Upper lobe of left lung (tissue), 6 donors: Measurements from ENCODE around the gene UNC79. TPM values are rescaled to one million over a fixed set of nuclear protein-coding genes. Genes with fewer than 3 reads are reported as not detected.
A peak's percentile ranks its signal among the peaks of the same experiment; 100 is the strongest.

Experiments used
- ATAC-seq, 2 donors: fragments of 200-7000 bp; cut with Tn5 transposase; one replicate each; pipeline ENCODE4 v1.9.1; 2022; ENCODE audit warnings: mild to moderate bottlenecking in 2 of 2, moderate library complexity in 2 of 2; ENCODE audit not compliant: low FRiP score in 2 of 2
- DNase-seq, 2 donors: peaks; one replicate each; pipeline ENCODE4 v3.0.0-alpha.2; 2019 to 2020
- H3K27ac ChIP-seq, 4 donors: fragments of 200-600 bp; sonication (generic); one replicate each; pipeline ENCODE4 v1.5.1; 2016 to 2019
- H3K27me3 ChIP-seq, 4 donors: fragments of 200-600 bp; sonication (generic); one replicate each; pipeline ENCODE4 v1.5.1; 2017 to 2019
- H3K36me3 ChIP-seq, 4 donors: fragments of 200-600 bp; sonication (generic); one replicate each; pipeline ENCODE4 v1.5.1; 2016 to 2019
- H3K4me1 ChIP-seq, 4 donors: fragments of 200-600 bp; sonication (generic); one replicate each; pipeline ENCODE4 v1.5.1; 2018 to 2019
- H3K4me3 ChIP-seq, 4 donors: fragments of 200-600 bp; sonication (generic); one replicate each; pipeline ENCODE4 v1.5.1; 2017 to 2019; ENCODE audit warnings: mild to moderate bottlenecking in 2 of 4, moderate library complexity in 1 of 4
- H3K9me3 ChIP-seq, 4 donors: fragments of 200-600 bp; sonication (generic); one replicate each; pipeline ENCODE4 v1.5.1; 2018 to 2019
- CTCF ChIP-seq, 6 experiments: fragments of 450-650 bp in 4 of 6; fragments of 200-600 bp in 2 of 6; sonication (generic) in 2 of 6; IDR thresholded peaks; one replicate each; pipeline ENCODE4 v1.5.1; 2016 to 2019; ENCODE audit warnings: antibody characterized with exemption in 6 of 6
- EP300 ChIP-seq, 4 donors: sonication (generic); formaldehyde crosslinking; IDR thresholded peaks; one replicate each; pipeline ENCODE4 v1.5.1; 2017; ENCODE audit warnings: antibody characterized with exemption in 4 of 4, control low read depth in 2 of 4
- POLR2A ChIP-seq, 4 donors: fragments of 450-650 bp; IDR thresholded peaks; one replicate each; pipeline ENCODE4 v1.5.1; 2016 to 2017; ENCODE audit warnings: antibody characterized with exemption in 4 of 4, mild to moderate bottlenecking in 2 of 4
- POLR2AphosphoS5 ChIP-seq, 2 donors: sonication (generic); formaldehyde crosslinking; IDR thresholded peaks; one replicate each; pipeline ENCODE4 v1.5.1; 2017; ENCODE audit warnings: antibody characterized with exemption in 2 of 2
- WGBS, 2 donors: methylation state at CpG; one replicate each; pipeline ENCODE4 v1.1.5; 2017 to 2018; 5-methylcytosine and 5-hydroxymethylcytosine counted together
- total RNA-seq, 6 donors: library from RNA; depleted of rRNA in 4 of 6; stranded (reverse); fragments of >200 nt in 4 of 6; gene quantifications; one replicate each; pipeline versions ENCODE4 v1.1.0 to v1.2.1, GENCODE V29; 2016 to 2021
- donor health status: DM: no; HTN: no; CAD: no; lungs with moderate emphysema.
- donor health status: DM: no; HTN: yes; CAD: no; lungs with severe emphysema.

Gene UNC79
- total RNA-seq, 6 donors from 2014 or later, result 0.09 to 1.0 (median 0.14) TPM

- TF ChIP-seq CTCF (IDR thresholded peaks at IDR 0.05) (no peak), POLR2A (IDR thresholded peaks at IDR 0.05) (no peak), POLR2AphosphoS5 (IDR thresholded peaks at IDR 0.05) (no peak), EP300 (IDR thresholded peaks at IDR 0.05) (no peak)
- H3K4me3 ChIP-seq, result no peak overlapping the region
- H3K4me1 ChIP-seq, result no peaks in the 10 kb centered on the region
- DNase-seq (peak in 1 of 2 donors; percentile 63), ATAC-seq (no peak)
- H3K9me3 ChIP-seq, result no peaks in the 10 kb centered on the region
- no peaks in the 10 kb centered on the region for H3K27me3 ChIP-seq
- 75 to 80% methylated on average over 7 to 21 of the region's 21 CpGs for WGBS, 2 donors
- H3K36me3 ChIP-seq, result no peaks in the 10 kb centered on the region
- H3K27ac ChIP-seq, result no peak overlapping the region
These were observed 294.4 kb downstream of the UNC79 start for GRCh38 chr14:93725002-93725582.

- H3K27ac ChIP-seq, result no peak overlapping the region
- 96 to 100% methylated on average over 1 to 9 of the region's 9 CpGs for WGBS, 2 donors
- DNase-seq, result peak in 1 of 2 donors; percentile 59
- no peaks in the 10 kb centered on the region for H3K9me3 ChIP-seq
- no peak for ATAC-seq
- H3K36me3 ChIP-seq, result no peaks in the 10 kb centered on the region
- TF ChIP-seq EP300 (IDR thresholded peaks at IDR 0.05) (no peak), POLR2AphosphoS5 (IDR thresholded peaks at IDR 0.05) (no peak), POLR2A (IDR thresholded peaks at IDR 0.05) (no peak), CTCF (IDR thresholded peaks at IDR 0.05) (no peak)
- H3K4me1 ChIP-seq, result no peaks in the 10 kb centered on the region
- no peaks in the 10 kb centered on the region for H3K27me3 ChIP-seq
- no peak overlapping the region for H3K4me3 ChIP-seq
These were observed 295.3 kb downstream of the UNC79 start for GRCh38 chr14:93725993-93726392.

GRCh38 chr14:93727039-93727740, 296.5 kb downstream of the UNC79 start:
- ATAC-seq (no peak), DNase-seq (peak in 1 of 2 donors; percentile 68)
- Histone ChIP-seq H3K4me1 (no peaks in the 10 kb centered on the region), H3K9me3 (no peaks in the 10 kb centered on the region), H3K4me3 (no peak overlapping the region), H3K36me3 (no peaks in the 10 kb centered on the region), H3K27me3 (no peaks in the 10 kb centered on the region), H3K27ac (no peak overlapping the region)
- TF ChIP-seq CTCF (IDR thresholded peaks at IDR 0.05) (no peak), POLR2AphosphoS5 (IDR thresholded peaks at IDR 0.05) (no peak)
- WGBS, 2 donors, result 77 to 89% methylated on average over 18 to 19 of the region's 23 CpGs

GRCh38 chr14:93727917-93728650, 297.3 kb downstream of the UNC79 start:
- peaks cover 0 to 8% (median 2%) of the 10 kb centered on the region in 4 donors for H3K4me1 ChIP-seq
- no peak for ATAC-seq
- H3K27me3 ChIP-seq, result no peaks in the 10 kb centered on the region
- DNase-seq, result peak in 1 of 2 donors; percentile 46
- WGBS, 2 donors, result 87% methylated on average over 17 to 19 of the region's 19 CpGs
- H3K27ac ChIP-seq, result no peak overlapping the region
- TF ChIP-seq POLR2AphosphoS5 (IDR thresholded peaks at IDR 0.05) (no peak), EP300 (IDR thresholded peaks at IDR 0.05) (no peak), POLR2A (IDR thresholded peaks at IDR 0.05) (no peak), CTCF (IDR thresholded peaks at IDR 0.05) (no peak)
- no peaks in the 10 kb centered on the region for H3K9me3 ChIP-seq
- H3K4me3 ChIP-seq, result no peak overlapping the region
- H3K36me3 ChIP-seq, result no peaks in the 10 kb centered on the region
